Left hindlimb (tissue), 1 donor: ENCODE measurements around the gene HPN.
"Not testable (repeated sequence)": the region's sequence is repeated elsewhere in the genome, so short reads cannot be mapped to it uniquely, and the experiment has no call there.

Experiments
- DNase-seq: peaks from one replicate; pipeline ENCODE4 v3.0.0-alpha.2; 2018

HPN gene

DNA sequence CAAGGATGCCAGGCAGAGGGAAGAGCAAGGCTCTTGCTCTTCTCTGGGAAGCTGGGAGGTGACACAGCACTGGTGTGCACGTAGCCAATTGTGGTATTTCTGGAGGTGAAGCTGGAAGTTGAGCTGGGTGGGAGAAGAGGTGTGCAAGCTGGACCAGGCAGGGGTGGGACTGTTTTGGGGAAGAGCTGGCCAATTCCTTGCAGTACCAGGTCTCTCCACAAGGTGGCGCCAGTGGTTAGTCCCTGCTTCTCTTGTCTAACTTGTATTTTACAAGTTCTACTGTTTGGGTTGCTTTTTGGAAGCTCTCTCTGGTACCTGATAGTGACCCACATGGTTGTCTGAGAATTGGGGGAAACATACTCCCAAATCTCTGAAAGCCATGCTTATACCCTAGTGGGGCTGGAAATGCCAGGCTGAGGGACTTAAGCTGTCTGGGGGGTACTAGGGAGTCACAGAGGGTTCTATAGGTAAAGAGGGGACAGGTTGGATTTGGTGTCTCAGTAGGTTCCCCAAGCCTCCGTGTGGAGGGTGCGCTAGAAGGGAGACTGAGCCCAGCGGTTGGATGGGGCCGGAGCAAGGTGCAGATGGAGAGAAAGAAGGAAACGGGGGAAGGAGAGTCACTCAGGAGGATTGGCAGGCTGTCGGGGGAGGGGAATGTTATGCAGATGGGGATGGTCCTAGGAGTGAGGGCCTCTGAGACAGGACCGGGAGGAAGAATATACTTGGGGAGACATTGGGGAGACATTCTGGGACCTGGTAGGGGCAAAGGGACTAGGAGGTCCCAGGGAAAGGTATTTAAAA, 3.0 kb downstream of the HPN start:
- DNase-seq: peak; percentile 2

DNA sequence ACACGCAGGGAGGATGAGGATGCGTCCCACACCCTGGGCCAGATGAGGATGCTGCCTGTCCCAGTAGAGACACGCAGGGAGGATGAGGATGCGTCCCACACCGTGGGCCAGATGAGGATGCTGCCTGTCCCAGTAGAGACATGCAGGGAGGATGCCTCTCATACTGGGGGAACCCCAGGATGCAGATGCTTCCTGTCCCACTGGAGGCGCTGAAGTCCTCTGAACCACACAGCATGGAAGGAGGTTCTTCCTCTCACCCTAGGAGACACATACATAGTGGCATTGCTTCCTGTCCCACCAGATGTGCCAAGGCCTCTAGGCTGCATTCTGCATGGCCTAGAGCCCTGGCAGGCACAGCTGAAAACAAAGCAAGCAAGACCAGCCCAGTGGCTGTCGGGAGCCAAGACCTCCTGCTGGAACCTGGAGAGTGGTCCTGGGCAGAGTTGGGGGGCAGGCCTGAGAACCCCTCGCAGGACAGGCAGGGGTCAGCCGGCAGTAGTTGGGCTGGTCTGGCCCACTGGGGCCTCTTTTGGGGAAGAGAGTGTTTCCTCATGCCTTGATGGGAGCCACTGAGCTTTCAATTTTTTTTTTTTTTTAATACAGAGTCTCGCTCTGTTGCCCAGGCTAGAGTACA, 4.3 kb downstream of the HPN start:
- DNase-seq: no peak

DNA sequence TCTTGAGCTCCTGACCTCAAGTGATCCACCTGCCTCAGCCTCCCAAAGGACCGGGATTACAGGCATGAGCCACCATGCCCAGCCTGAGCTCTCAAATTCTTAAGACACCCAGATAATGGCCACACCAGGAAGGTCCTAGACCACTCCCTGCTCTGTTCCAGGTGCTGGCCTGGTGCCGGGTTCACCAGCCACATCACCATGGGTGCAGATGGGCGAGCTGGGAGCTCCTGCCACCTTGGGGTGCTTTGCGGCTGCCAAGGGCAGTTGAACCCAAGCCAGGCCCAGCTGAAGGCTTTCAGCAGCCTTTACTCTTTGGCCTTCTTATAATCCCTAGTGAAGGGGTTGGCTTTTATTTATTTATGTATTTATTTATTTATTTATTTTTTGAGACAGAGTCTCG, 4.9 kb downstream of the HPN start:
- DNase-seq: peak; percentile 6

DNA sequence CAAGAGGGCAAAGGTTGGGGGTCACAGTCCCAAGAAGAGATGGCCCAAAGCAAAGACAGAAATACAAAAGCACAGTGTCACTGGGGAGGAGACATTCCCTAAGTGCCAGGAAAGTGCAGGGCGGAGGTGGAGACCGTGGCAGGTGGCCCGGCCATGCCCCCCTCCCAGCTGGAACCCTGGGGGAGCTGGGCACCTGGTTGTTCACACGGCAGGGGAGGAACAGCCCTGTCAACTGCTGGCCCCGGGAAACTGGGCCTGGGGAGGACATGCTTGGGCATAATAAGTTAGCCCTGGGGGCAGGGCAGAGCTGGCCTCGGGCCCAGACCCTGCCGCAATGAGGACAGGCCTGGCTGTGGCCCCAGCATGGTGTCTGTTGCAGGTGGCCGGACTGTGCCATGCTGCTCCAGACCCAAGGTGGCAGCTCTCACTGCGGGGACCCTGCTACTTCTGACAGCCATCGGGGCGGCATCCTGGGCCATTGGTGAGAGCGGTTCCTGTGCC, 7.4 kb downstream of the HPN start:
- peak; percentile 13 for DNase-seq

DNA sequence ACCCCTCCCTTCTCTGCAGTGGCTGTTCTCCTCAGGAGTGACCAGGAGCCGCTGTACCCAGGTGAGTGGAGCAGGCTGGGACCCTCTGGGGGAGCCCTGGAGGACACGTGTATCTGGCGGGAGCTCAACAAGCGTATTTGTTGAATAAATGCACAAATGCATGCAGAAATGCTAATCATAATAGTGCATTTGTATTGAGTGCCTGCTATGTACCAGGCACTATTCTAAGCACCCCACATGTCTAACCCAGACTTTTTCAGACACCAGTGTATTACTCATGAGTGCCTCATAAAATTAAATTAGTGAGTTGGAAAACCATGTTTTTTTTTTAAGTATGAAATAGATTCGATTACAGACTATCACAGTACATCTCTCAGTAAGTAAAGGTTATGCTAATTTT, 7.9 kb downstream of the HPN start:
- DNase-seq: peak; percentile 30

DNA sequence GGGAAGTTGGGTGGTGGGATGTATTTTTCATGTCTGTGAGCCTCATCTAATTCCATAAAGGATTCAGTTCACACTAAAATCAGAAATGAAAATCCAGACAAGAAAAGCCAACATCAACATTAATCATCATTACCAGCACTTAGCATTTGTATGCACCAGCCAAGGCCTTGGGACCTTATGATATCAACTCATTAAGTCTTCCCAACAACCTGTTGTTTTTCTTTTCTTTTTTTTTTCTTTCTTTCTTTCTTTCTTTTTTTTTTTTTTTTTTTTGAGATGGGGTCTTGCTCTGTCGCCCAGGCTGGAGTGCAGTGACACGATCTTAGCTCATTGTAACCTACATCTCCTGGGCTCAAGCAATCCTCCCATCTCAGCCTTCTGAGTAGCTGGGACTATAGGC, 9.1 kb downstream of the HPN start:
- DNase-seq: not testable (repeated sequence)

DNA sequence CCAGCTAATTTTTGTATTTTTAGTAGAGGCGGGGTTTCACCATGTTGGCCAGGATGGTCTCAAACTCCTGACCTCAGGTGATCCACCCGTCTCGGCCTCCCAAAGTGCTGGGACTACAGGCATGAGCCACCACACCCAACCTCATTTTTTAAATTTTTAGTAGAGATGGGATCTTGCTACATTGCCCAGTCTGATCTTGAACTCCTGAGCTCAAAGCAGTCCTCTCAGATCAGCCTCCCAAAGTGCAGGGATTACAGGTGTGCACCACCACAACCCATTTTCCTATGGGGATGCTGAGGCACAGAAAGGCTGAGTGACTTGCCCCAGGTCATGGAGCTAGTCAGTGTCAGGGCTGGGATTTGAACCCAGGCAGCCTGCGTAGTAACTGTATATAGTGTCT, 9.7 kb downstream of the HPN start:
- not testable (repeated sequence) for DNase-seq

DNA sequence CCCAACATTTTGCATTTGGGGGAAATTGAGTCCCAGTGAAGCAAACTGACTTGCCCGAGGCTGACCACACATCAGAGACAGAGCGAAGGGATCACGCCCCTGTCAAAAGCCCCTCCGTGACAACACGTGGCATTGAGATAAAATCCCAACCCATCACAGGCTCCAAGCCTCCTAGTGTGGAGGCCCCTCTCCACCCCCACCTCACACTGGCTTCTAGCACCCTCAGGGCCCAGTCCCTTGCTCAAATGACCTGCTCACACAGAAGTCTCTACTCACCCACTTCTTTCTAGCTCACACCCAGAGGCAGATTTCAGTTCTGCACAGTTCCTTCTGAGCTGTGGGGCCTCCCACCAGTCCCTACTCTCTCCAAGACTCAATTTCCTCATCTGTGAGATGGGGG, 10.3 kb downstream of the HPN start:
- DNase-seq: peak; percentile 3

DNA sequence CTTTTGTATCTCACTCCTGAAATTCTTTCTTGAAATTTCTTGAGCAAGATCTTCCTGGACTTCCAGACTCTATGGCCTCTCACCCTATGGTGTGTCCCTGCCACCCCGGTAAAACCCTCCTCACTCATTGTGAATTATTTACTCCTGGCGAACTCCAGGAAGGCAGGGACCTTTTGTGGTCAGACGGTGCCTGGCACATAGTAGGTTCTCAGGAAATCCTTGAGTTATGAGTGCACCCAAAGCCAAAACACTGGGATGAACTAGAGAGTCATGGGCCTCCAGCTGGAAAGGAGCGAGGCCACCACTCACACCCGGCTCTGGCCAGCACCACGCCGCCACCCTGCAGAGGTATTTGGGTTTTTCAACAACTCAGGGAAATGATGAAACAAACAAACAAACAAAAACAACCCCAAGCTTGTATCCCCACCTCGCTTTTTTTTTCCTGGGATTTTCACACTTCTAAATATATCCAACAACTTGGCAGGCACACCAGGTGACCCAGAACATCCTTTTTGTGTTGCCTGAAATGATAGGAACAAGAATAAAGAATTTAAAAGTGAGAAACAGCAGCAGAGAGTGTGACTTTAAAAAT, 11.2 kb downstream of the HPN start:
- peak; percentile 11 for DNase-seq

DNA sequence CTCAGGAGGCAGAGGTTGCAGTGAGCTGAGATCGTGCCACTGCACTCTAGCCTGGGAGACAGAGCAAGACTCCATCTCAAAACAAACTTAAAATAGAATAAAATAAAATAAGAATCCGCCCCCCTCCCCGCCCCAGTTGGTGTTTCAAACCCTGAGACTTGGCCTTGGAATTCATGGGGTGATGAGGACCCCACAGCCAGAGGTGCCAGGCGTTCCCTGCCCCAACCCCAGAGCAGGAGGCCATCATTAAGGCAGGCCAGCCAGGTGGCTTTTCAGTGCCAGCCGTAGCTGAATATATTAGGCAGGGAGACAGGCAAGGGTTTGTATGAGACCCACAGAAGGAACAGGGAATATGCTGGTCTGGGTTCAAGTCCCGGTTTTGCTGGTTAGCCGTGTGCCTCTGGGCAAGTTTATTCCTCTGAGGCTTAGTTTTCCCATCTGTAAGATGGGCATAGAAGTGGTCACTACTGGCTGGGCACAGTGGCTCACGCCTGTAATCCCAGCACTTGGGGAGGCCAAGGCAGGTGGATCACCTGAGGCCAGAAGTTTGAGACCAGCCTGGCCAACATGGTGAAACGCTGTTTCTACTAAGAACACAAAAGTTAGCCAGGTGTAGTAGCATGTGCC, 12.3 kb downstream of the HPN start:
- peak; percentile 1 for DNase-seq

DNA sequence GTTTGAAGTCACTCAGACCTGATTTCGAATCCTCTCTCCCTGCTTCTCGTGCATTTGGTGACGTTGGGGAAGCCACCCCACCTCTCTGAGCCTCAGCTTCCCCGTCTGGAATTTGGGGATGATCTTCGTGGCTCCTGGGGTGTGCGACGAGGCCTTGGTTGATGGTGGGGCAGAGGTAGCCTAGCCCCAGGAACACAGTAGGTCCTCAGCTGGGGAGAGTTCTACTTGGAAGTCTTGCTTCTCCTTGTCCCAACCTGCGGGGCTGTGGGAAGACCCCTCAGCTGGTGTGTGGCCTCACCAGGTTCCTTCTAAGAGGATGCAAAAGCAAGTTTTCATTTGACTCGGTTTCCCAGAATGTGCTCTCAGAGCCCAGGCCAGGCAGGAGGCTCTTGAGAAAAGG, 13.1 kb downstream of the HPN start:
- DNase-seq: peak; percentile 10

DNA sequence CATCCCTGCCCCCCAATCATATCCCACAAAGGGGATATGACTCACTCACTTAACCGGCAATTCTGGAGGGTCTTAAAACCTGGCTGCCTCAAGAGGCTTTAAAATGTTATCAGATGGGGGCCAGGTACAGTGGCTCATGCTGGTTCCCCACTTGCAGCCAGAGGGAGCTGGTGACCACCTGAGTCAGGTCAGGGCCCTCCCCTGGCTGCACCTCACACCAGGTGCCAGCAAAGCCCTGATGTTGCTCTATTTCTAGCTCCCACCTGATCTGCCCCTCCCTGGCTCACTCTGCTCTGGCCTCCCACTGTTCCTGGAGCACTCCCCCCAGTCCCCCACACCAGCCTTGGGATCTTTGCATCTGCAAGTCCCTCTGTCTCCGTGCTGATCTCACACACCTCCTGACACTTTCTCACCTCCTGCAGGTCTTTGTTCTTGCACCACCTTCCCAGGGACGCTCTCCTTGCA, 14.2 kb downstream of the HPN start:
- no peak for DNase-seq

DNA sequence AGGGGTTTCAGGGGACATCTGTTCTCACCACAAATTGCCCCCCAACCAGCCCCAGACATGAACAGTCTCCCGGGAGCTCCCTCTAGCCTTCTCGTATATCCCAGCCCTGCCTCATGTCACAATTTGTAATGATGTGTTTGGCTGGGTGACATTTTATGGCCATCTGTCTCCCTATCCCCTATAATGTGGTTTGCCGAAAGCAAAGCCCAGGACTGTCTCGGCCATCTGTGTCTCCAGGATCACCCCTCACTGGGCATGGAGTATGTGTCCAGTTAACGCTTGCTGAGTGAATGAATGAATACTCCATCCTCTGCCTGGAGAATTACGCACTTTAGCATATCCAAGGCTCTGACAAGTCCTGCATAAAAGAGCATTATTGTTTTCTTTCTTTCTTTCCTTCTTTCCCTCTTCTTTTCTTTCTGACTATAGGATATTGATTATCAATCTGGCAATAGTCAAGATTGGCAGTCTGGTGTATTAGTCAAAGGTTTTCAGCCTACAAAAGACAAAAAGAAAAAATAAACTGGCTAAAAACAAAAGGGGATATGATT, 15.1 kb downstream of the HPN start:
- no peak for DNase-seq

DNA sequence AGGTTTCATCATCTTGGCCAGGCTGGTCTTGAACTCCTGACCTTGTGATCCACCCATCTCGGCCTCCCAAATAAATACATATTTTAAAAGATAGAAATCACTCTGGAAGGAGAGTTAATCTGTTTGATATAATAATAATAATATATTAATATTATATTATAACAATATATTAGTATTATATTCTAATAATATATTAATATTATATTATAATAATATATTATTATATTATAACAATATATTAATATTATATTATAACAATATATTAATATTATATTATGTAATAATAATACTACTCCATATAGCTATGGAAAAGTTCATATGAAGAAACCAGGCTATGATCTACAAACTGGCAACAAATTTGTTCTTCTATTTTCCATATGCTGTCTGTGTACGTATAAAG, 16.8 kb downstream of the HPN start:
- no peak for DNase-seq

DNA sequence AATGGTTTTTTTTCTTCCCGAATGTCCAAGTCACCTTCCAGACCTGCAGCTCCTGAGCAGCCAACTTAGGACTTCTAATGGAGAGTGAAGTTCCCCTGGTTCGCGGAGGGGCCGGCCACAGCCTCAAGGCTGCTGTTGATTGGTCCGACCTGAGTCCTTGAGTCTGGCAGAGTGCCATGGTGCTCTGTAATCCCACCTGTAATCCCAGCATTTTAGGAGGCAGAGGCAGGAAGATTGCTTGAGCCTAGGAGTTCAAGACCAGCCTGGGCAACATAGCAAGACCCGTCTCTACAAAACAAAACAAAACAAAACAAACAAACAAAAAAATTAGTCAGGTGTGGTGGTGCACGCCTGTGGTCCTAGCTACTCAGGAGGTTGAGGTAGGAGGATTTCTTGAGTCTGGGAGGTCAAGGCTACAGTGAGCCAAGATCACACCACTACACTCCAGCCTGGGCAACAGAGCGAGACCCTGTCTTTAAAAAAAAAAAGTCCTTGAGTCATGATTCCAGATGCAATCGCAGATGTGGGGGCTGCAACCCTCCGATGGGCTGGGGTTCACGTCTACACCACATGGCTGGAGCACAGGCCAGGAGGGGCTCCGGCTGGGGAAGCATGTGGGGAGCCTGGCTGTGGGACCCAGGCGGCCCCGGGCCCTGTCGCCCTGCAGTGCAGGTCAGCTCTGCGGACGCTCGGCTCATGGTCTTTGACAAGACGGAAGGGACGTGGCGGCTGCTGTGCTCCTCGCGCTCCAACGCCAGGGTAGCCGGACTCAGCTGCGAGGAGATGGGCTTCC, 17.7 kb downstream of the HPN start:
- DNase-seq: peak; percentile 13

DNA sequence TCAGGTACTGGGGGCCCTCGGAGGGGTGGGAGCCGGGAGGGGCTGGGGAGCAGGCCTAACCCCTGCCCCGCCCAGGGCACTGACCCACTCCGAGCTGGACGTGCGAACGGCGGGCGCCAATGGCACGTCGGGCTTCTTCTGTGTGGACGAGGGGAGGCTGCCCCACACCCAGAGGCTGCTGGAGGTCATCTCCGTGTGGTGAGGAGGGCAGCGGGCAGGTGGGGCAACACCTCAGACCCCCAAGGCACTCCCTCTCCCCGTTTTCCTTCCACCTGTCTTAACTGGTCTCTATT, 18.2 kb downstream of the HPN start:
- peak; percentile 12 for DNase-seq

DNA sequence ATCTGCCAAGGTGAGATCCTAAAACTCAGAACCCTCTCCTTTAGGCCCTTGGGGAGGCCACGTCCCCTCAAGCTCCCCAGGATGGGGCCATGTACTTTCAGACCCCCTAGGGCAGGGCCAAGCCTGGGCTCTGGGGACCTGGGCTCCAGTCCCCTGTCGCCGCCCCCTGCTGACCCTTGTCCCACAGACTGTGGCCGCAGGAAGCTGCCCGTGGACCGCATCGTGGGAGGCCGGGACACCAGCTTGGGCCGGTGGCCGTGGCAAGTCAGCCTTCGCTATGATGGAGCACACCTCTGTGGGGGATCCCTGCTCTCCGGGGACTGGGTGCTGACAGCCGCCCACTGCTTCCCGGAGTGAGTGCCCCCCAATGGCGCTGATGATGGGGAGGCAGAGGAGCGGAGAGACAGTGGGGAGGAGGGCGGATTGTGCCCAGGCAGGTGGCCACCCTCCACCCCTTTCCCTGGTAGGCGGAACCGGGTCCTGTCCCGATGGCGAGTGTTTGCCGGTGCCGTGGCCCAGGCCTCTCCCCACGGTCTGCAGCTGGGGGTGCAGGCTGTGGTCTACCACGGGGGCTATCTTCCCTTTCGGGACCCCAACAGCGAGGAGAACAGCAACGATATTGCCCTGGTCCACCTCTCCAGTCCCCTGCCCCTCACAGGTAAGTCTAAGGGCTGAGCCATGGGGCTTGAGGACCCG, 18.8 kb downstream of the HPN start:
- DNase-seq: peak; percentile 16

DNA sequence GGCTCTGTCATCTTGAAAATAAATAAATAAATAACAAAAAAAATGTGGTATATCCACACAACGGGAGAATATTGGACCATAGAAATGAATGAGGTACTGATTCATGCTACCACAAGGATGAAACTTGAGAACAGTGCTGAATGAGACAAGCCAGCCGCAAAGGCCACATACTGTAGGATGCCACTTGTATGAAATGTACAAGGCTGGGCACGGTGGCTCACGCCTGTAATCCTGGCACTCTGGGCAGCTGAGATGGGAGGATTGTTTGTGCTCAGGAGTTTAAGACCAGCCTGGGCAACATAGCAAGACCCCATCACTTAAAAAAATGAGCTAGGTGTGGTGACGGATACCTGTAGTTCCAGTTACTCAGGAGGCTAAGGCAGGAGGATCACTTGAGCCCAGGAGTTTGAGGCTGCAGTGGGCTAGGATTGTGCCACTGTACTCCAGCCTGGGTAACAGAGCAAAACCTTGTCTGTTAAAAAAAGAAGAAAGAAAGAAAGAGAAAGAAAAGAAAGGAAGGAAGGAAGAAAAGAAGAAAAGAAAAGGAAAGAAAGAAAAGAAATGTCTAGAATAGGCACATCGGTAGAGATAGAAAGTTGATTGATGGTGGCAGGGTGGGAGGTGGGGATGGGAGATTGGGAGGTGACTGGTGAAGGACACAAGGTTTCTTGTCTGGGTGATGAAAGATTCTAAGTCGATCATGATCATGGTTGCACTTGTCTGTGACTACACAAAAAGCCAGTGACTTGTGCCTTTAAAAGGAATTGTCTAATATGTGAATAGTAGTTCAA, 20.3 kb downstream of the HPN start:
- DNase-seq: peak; percentile 1

DNA sequence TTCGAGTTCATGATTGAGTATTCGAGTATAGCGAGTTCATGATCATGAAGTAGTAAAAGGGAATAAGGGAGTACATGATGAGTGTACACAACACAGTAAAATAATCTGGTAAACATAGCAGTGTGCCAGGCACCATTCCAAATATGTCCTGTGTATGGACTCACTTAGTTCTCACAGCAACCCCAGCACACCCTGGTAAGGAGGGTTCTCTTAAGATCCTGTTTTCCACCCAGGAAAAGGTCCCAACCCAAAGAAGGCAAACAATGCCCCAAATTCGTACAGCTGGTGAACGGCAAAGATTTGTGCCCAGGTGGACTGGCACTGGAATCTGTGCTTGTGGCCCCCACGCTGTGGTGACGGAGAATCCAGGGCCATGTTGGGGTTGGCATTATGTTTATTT, 21.4 kb downstream of the HPN start:
- DNase-seq: no peak

DNA sequence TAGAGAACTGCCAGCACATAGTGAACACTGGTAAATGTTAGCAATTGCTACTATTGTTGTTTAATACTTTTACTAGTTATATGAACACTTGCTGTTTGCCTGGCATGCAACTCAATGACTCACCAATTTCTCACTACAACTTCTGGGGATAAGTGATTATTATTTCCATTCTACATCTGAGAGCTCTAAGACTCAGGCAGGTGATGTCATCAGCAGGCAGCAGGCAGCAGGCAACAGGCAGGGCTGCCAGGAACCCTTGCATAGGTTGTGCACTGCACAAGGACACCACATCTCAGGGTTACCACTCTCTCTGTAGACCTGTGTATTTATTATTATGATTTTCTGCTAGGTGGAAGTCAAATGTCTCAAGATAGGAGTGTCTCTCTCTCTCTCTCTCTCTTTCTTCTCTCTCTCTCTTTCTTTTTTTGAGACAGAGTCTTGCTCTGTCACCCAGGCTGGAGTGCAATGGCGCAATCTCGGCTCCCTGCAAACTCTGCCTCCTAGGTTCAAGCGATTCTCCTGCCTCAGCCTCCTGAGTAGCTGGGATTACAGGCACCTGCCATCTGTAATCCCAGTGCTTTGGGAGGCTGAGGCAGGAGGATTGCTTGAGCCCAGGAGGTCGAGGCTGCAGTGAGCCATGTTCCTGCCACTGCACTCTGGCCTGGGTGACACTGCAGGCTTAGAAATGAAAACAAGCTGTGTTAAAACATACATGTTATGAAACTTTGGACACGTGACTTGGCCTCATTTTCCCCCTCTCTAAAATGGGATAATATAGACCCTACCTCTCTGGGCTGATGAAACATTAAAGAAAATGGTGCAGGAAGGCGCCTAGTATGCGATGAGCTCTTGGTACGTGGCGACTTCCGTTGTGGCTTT, 22.7 kb downstream of the HPN start:
- no peak for DNase-seq
